CD14-positive monocyte (primary cell): ENCODE measurements around the gene INHBC. TPM values are rescaled to one million over a fixed set of nuclear protein-coding genes. Genes with fewer than 3 reads are reported as not detected.

Experiments
- DNase-seq, 3 donors: peaks; one replicate each; pipeline ENCODE4 v3.0.0-alpha.2; 2011 to 2022
- H2AFZ ChIP-seq: 2 replicates; pipeline ENCODE4 v1.6.0; 2012; ENCODE audit warnings: mild to moderate bottlenecking, low read depth, low read length, inconsistent platforms; ENCODE audit not compliant: insufficient read depth, poor library complexity, severe bottlenecking
- H3K27ac ChIP-seq, 2 donors: 1 replicate in 1 of 2; 2 replicates in 1 of 2; pipeline ENCODE4 v1.5.1; 2012 to 2013; ENCODE audit warnings: low read length in 2 of 2, control low read depth in 1 of 2, inconsistent platforms in 1 of 2, low read depth in 1 of 2, mild to moderate bottlenecking in 1 of 2
- H3K27me3 ChIP-seq, 2 donors: one replicate each; pipeline versions ENCODE4 v1.6.0 to v1.6.1; 2011 to 2013; ENCODE audit warnings: low read length in 2 of 2; ENCODE audit not compliant: control insufficient read depth in 2 of 2, insufficient read depth in 2 of 2
- H3K36me3 ChIP-seq, 2 donors: replicated peaks in 1 of 2; 1 replicate in 1 of 2; 2 replicates in 1 of 2; pipeline versions ENCODE4 v1.5.1 to v1.6.1; 2012 to 2013; ENCODE audit warnings: low read length in 2 of 2, control low read depth in 1 of 2, inconsistent platforms in 1 of 2, mild to moderate bottlenecking in 1 of 2; ENCODE audit not compliant: insufficient read depth in 2 of 2, control insufficient read depth in 1 of 2
- H3K4me1 ChIP-seq, 2 donors: 1 replicate in 1 of 2; 2 replicates in 1 of 2; pipeline versions ENCODE4 v1.5.1 to v1.6.1; 2012 to 2013; ENCODE audit warnings: low read length in 2 of 2, control low read depth in 1 of 2, inconsistent platforms in 1 of 2, mild to moderate bottlenecking in 1 of 2, moderate library complexity in 1 of 2; ENCODE audit not compliant: insufficient read depth in 2 of 2, control insufficient read depth in 1 of 2
- H3K4me2 ChIP-seq: replicated peaks from 2 replicates; pipeline ENCODE3; 2012; ENCODE audit warnings: low read length, moderate library complexity, mild to moderate bottlenecking; ENCODE audit not compliant: poor library complexity, severe bottlenecking; ENCODE audit errors: extremely low read depth
- H3K4me3 ChIP-seq, 3 experiments: fragments of 200-600 bp in 1 of 3; sonication (generic) in 1 of 3; replicated peaks in 1 of 3; 1 replicate in 2 of 3; 2 replicates in 1 of 3; pipeline ENCODE4 v1.5.1; 2011 to 2013; ENCODE audit warnings: low read length in 3 of 3, mild to moderate bottlenecking in 3 of 3, control low read depth in 2 of 3, low read depth in 2 of 3, inconsistent platforms in 1 of 3, moderate library complexity in 1 of 3
- H3K79me2 ChIP-seq: 2 replicates; pipeline ENCODE4 v1.6.0; 2012; ENCODE audit warnings: mild to moderate bottlenecking, control low read depth, inconsistent platforms, low read length, moderate library complexity; ENCODE audit not compliant: insufficient read depth
- H3K9ac ChIP-seq: 2 replicates; pipeline ENCODE4 v1.6.0; 2017; ENCODE audit warnings: low read length, mild to moderate bottlenecking; ENCODE audit not compliant: insufficient read depth, poor library complexity, severe bottlenecking
- H3K9me3 ChIP-seq, 2 donors: replicated peaks in 1 of 2; 1 replicate in 1 of 2; 2 replicates in 1 of 2; pipeline versions ENCODE4 v1.5.1 to v1.6.1; 2012 to 2013; ENCODE audit warnings: low read length in 2 of 2, control low read depth in 1 of 2; ENCODE audit not compliant: control insufficient read depth in 1 of 2, insufficient read depth in 1 of 2
- H4K20me1 ChIP-seq: 2 replicates; pipeline ENCODE4 v1.6.0; 2012; ENCODE audit warnings: mild to moderate bottlenecking, low read length, control low read depth, moderate library complexity; ENCODE audit not compliant: insufficient read depth
- H3K27ac Mint-ChIP-seq, 7 donors: one replicate each; pipeline ENCODE4 v1.8.0; 2020; ENCODE audit warnings: mild to moderate bottlenecking in 7 of 7, mixed read lengths in 7 of 7, moderate library complexity in 6 of 7, inconsistent platforms in 2 of 7
- H3K27me3 Mint-ChIP-seq, 3 donors: one replicate each; pipeline ENCODE4 v1.8.0; 2021 to 2022; ENCODE audit warnings: low read depth in 3 of 3, mild to moderate bottlenecking in 3 of 3, mixed read lengths in 3 of 3, moderate library complexity in 3 of 3, inconsistent platforms in 1 of 3
- H3K36me3 Mint-ChIP-seq, 2 donors: one replicate each; pipeline ENCODE4 v1.8.0; 2020; ENCODE audit warnings: mixed read lengths in 2 of 2, inconsistent platforms in 1 of 2, mild to moderate bottlenecking in 1 of 2
- H3K4me1 Mint-ChIP-seq: one replicate; pipeline ENCODE4 v1.8.0; 2020; ENCODE audit warnings: mild to moderate bottlenecking, mixed read lengths
- H3K4me3 Mint-ChIP-seq, 2 donors: one replicate each; pipeline ENCODE4 v1.8.0; 2020; ENCODE audit warnings: mild to moderate bottlenecking in 2 of 2, mixed read lengths in 2 of 2, moderate library complexity in 1 of 2
- H3K9me3 Mint-ChIP-seq, 7 donors: one replicate each; pipeline ENCODE4 v1.8.0; 2020 to 2022; ENCODE audit warnings: mixed read lengths in 7 of 7, mild to moderate bottlenecking in 6 of 7, moderate library complexity in 6 of 7, inconsistent platforms in 2 of 7
- CTCF ChIP-seq: fragments of 200-600 bp; IDR thresholded peaks from one replicate; pipeline ENCODE4 v1.8.0; 2022; ENCODE audit warnings: antibody characterized with exemption, mild to moderate bottlenecking
- WGBS: methylation state at CpG from one replicate; pipeline ENCODE4 v1.1.5; 2013; ENCODE audit warnings: missing lambda C conversion rate; ENCODE audit not compliant: insufficient coverage; 5-methylcytosine and 5-hydroxymethylcytosine counted together
- intact Hi-C, 2 donors: fragments of 100-400 bp; cut with micrococcal nuclease; formaldehyde crosslinking; loops; one replicate each; pipeline versions ENCODE4 v1.15.0 to v1.15.1; 2023
- polyA plus RNA-seq, 3 donors: library from polyadenylated mRNA; depleted of rRNA in 1 of 3; unstranded in 2 of 3; stranded (reverse) in 1 of 3; fragments of 300-500 nt in 2 of 3; fragments of >200 nt in 1 of 3; fragmentation: Illumina TruSeq in 2 of 3; gene quantifications; 1 replicate in 2 of 3; 2 replicates in 1 of 3; pipeline ENCODE4 v1.2.3, GENCODE V29; 2012 to 2021

INHBC gene
- polyA plus RNA-seq, 3 donors: not detected

- no peak overlapping the region for H3K4me3 Mint-ChIP-seq
- Histone ChIP-seq H3K27ac (peak overlapping the region in 1 of 2 donors; percentile 61), H3K4me2 (no peak overlapping the region), H3K27me3 (no peaks in the 10 kb centered on the region), H3K36me3 (peaks cover 60 to 85% of the 10 kb centered on the region in 2 donors), H3K9ac (no peak overlapping the region), H2AFZ (no peak overlapping the region), H3K9me3 (no peaks in the 10 kb centered on the region), H3K4me1 (peaks cover 42 to 62% of the 10 kb centered on the region in 2 donors), H3K79me2 (peaks cover 47% of the 10 kb centered on the region), H4K20me1 (peaks cover 97% of the 10 kb centered on the region), H3K4me3 (no peak overlapping the region)
- H3K36me3 Mint-ChIP-seq: peaks cover 65 to 85% of the 10 kb centered on the region in 2 donors
- H3K9me3 Mint-ChIP-seq: peaks cover 0 to 2% (median 0%) of the 10 kb centered on the region in 7 donors
- no CpG with 5 or more reads among the region's 3 CpGs for WGBS
- H3K27me3 Mint-ChIP-seq: peaks cover 0 to 3% (median 2%) of the 10 kb centered on the region in 3 donors
- peak overlapping the region in 4 of 7 donors; percentile 35 to 79 (median 63) for H3K27ac Mint-ChIP-seq
- peaks cover 56% of the 10 kb centered on the region for H3K4me1 Mint-ChIP-seq
- intact Hi-C loops: loop anchor here in 1 of 2 donors (10.0 kb wide), 2 partner anchors 73 to 153 kb away; partner anchors contain the start of gene DCTN2
- no peak for DNase-seq
- no peak for TF ChIP-seq CTCF
Observed at GRCh38 chr12:57471661-57472060, 37.1 kb downstream of the INHBC start.

- peaks cover 56% of the 10 kb centered on the region for H3K4me1 Mint-ChIP-seq
Observed at GRCh38 chr12:57472391-57472790, 37.8 kb downstream of the INHBC start.

More at GRCh38 chr12:57472391-57472790, 37.8 kb downstream of the INHBC start:
- no peaks in the 10 kb centered on the region for H3K27me3 ChIP-seq
- Mint-ChIP-seq H3K4me3 (no peak overlapping the region), H3K27me3 (peaks cover 0 to 2% (median 1%) of the 10 kb centered on the region in 3 donors), H3K9me3 (peaks cover 0 to 2% (median 0%) of the 10 kb centered on the region in 7 donors), H3K27ac (peak overlapping the region in 3 of 7 donors; percentile 23 to 70 (median 58)), H3K36me3 (peaks cover 60 to 78% of the 10 kb centered on the region in 2 donors)
- no peak for DNase-seq
- peaks cover 91% of the 10 kb centered on the region for H4K20me1 ChIP-seq
- WGBS: 100% methylated on average over 1 of the region's 3 CpGs
- peaks cover 54% of the 10 kb centered on the region for H3K79me2 ChIP-seq
- no peak overlapping the region for H3K4me2 ChIP-seq
- H3K27ac ChIP-seq: peak overlapping the region in 1 of 2 donors; percentile 56
- no peak overlapping the region for H3K4me3 ChIP-seq
- no peak overlapping the region for H3K9ac ChIP-seq
- H2AFZ ChIP-seq: no peak overlapping the region
- peaks cover 60 to 81% of the 10 kb centered on the region in 2 donors for H3K36me3 ChIP-seq
- no peak for TF ChIP-seq CTCF
- intact Hi-C loops: loop anchor here in 1 of 2 donors (10.0 kb wide), 2 partner anchors 72 to 152 kb away; partner anchors contain the start of gene DCTN2
- H3K4me1 ChIP-seq: peaks cover 42 to 69% of the 10 kb centered on the region in 2 donors
- no peaks in the 10 kb centered on the region for H3K9me3 ChIP-seq
